ENCODE results near the gene ZMIZ1. TPM values are rescaled to one million over a fixed set of nuclear protein-coding genes. Genes with fewer than 3 reads are reported as not detected.

Gene ZMIZ1
- total RNA-seq, 4 donors from 2014 or later = 22.7 to 37.5 (median 31.7) TPM

- H3K4me3 ChIP-seq = no peak overlapping the region
- no peaks in the 10 kb centered on the region for H3K27me3 ChIP-seq
- intact Hi-C loops (cut with DNase I; ENCODE audit: low total_unique reads) = no loop called here
- peaks cover 0 to 11% of the 10 kb centered on the region in 2 donors for H3K36me3 ChIP-seq
- H3K27ac ChIP-seq = peak overlapping the region in 1 of 4 donors; percentile 46
- ATAC-seq = peak in 1 of 2 donors; percentile 9
- H3K9me3 ChIP-seq = no peaks in the 10 kb centered on the region
- DNase-seq = no peak
- peaks cover 0 to 15% of the 10 kb centered on the region in 2 donors for H3K4me1 ChIP-seq
- no peak for TF ChIP-seq CTCF (IDR thresholded peaks at IDR 0.05 in 4 of 5, conservative IDR thresholded peaks at IDR 0.05 in 1 of 5)
- TF ChIP-seq POLR2A (IDR thresholded peaks at IDR 0.05) = no peak
- in situ Hi-C loops (cut with MboI; ENCODE audit: low sequenced_read_pairs in 4 of 4) = no loop called here
Observed at GRCh38 chr10:79286318-79286951, 217.7 kb downstream of the ZMIZ1 start.

GRCh38 chr10:79287973-79288723 is 219.4 kb downstream of the ZMIZ1 start:
- peaks cover 0 to 15% of the 10 kb centered on the region in 2 donors for H3K4me1 ChIP-seq
- no peak for ATAC-seq
- peaks cover 0 to 16% of the 10 kb centered on the region in 2 donors for H3K36me3 ChIP-seq
- H3K27me3 ChIP-seq = no peaks in the 10 kb centered on the region
- DNase-seq = no peak
- no peaks in the 10 kb centered on the region for H3K9me3 ChIP-seq
- H3K27ac ChIP-seq = no peak overlapping the region
- H3K4me3 ChIP-seq = no peak overlapping the region
- intact Hi-C loops (cut with DNase I; ENCODE audit: low total_unique reads) = no loop called here
- TF ChIP-seq CTCF (IDR thresholded peaks at IDR 0.05 in 4 of 5, conservative IDR thresholded peaks at IDR 0.05 in 1 of 5) (no peak), POLR2A (IDR thresholded peaks at IDR 0.05) (no peak)
- in situ Hi-C loops (cut with MboI; ENCODE audit: low sequenced_read_pairs in 4 of 4) = no loop called here

- intact Hi-C loops (cut with DNase I; ENCODE audit: low total_unique reads) = no loop called here
- H3K36me3 ChIP-seq = peaks cover 0 to 31% of the 10 kb centered on the region in 2 donors
- peaks cover 0 to 15% of the 10 kb centered on the region in 2 donors for H3K4me1 ChIP-seq
- no peak overlapping the region for H3K27ac ChIP-seq
- no peaks in the 10 kb centered on the region for H3K27me3 ChIP-seq
- TF ChIP-seq CTCF (IDR thresholded peaks at IDR 0.05 in 4 of 5, conservative IDR thresholded peaks at IDR 0.05 in 1 of 5) (no peak), POLR2A (IDR thresholded peaks at IDR 0.05) (no peak)
- in situ Hi-C loops (cut with MboI; ENCODE audit: low sequenced_read_pairs in 4 of 4) = no loop called here
- H3K4me3 ChIP-seq = no peak overlapping the region
- DNase-seq = no peak
- H3K9me3 ChIP-seq = no peaks in the 10 kb centered on the region
- ATAC-seq = no peak
Observed at GRCh38 chr10:79289801-79290200, 221.0 kb downstream of the ZMIZ1 start.

GRCh38 chr10:79292026-79292766 is 223.4 kb downstream of the ZMIZ1 start:
- Histone ChIP-seq H3K36me3 (peaks cover 0 to 53% of the 10 kb centered on the region in 2 donors), H3K4me3 (no peak overlapping the region), H3K9me3 (no peaks in the 10 kb centered on the region), H3K27ac (no peak overlapping the region), H3K4me1 (no peaks in the 10 kb centered on the region), H3K27me3 (no peaks in the 10 kb centered on the region)
- in situ Hi-C loops (cut with MboI; ENCODE audit: low sequenced_read_pairs in 4 of 4) = no loop called here
- TF ChIP-seq CTCF (IDR thresholded peaks at IDR 0.05 in 4 of 5, conservative IDR thresholded peaks at IDR 0.05 in 1 of 5) (no peak), POLR2A (IDR thresholded peaks at IDR 0.05) (no peak)
- intact Hi-C loops (cut with DNase I; ENCODE audit: low total_unique reads) = no loop called here
- ATAC-seq (no peak), DNase-seq (no peak)

Measured in gastrocnemius medialis (tissue), 4 donors.